Loucy (cell line): ENCODE data around the gene FXYD2.

ENCODE experiments used
- CTCF ChIP-seq: fragments of 200-600 bp; sonication (generic); conservative IDR thresholded peaks from 2 replicates; pipeline ENCODE4 v1.5.1; 2014; ENCODE audit warnings: mild to moderate bottlenecking, antibody characterized with exemption, low read length
- EZH2phosphoT487 ChIP-seq: fragments of 200-600 bp; IDR thresholded peaks from 2 replicates; pipeline ENCODE4 v1.6.1; 2018; ENCODE audit warnings: antibody characterized with exemption, mild to moderate bottlenecking, moderate library complexity, borderline replicate concordance

- TF ChIP-seq CTCF (no peak), EZH2phosphoT487 (no peak)
These were observed 14.9 kb upstream of the FXYD2 start for GRCh38 chr11:117839380-117839881.
